A549 (cell line): ENCODE data around the gene SCYL1.

ENCODE experiments used
- CTCF ChIP-seq: fragments of >200 bp; sonication (Bioruptor Twin); formaldehyde crosslinking; IDR thresholded peaks from 3 replicates; pipeline ENCODE4 v1.5.1; 2016
- PBX3 ChIP-seq: IDR thresholded peaks from 2 replicates; pipeline ENCODE4 v1.6.1; 2012
- POLR2AphosphoS2 ChIP-seq: conservative IDR thresholded peaks from 2 replicates; pipeline ENCODE4 v1.6.1; 2012; ENCODE audit warnings: low read length, improper control_type of control experiment, inconsistent platforms

DNA sequence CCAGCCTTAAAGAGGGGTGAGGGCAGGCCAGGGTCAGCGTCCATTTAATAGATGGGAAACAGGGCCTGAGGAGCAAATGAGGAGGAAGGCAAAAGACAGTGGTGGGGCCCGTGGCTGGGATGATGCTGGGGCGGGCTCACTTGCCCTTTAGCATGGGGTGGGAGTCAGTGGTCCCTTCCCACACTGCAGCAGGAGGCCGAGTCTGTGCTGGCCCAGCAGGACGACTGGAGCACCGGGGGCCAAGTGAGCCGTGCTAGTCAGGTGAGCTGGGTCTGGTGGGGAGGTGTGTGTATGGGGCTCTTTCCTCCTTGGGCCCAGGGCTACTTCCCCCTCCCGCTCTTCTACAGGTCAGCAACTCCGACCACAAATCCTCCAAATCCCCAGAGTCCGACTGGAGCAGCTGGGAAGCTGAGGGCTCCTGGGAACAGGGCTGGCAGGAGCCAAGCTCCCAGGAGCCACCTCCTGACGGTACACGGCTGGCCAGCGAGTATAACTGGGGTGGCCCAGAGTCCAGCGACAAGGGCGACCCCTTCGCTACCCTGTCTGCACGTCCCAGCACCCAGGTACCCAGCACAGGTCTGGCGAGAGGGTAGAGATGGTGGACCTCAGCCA is 12.8 kb downstream of the SCYL1 start:
- no peak for TF ChIP-seq PBX3
- no peak for TF ChIP-seq CTCF
- no peak for TF ChIP-seq POLR2AphosphoS2
